CD1c-positive myeloid dendritic cell (primary cell): ENCODE data around the gene COQ10A.
"Not testable (repeated sequence)": the region's sequence is repeated elsewhere in the genome, so short reads cannot be mapped to it uniquely, and the experiment has no call there.

ENCODE experiments used
- DNase-seq: peaks from one replicate; pipeline ENCODE4 v3.0.0-alpha.2; 2016; ENCODE audit errors: extremely low spot score

The COQ10A gene

DNA sequence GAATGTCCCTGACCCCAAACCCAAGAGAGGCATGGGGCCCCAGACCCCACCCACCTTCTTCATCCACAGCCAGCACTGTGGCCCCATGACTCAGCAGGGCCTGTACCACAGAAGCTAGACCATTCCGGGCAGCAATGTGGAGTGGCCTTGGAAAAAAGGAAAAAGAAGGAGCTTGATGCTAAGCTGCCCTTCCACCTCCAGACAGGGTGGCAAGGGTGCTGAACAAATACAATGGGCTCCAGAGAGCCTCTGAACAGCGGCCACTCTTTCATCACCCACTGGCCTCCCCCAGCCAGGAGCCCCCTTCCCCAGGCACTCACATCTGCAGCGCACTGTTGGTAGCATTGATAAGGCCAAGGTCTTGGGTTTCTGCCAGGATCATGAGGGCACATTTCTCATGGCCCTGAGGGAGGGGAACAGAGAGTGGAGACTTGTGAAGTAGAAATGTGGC is 23.0 kb upstream of the COQ10A start:
- DNase-seq: no peak

GRCh38 chr12:56244494-56244893 is 22.2 kb upstream of the COQ10A start:
- DNase-seq: no peak

- no peak for DNase-seq
These were observed 18.8 kb upstream of the COQ10A start for GRCh38 chr12:56247923-56248322.

GRCh38 chr12:56248711-56249110 is 18.0 kb upstream of the COQ10A start:
- no peak for DNase-seq

DNA sequence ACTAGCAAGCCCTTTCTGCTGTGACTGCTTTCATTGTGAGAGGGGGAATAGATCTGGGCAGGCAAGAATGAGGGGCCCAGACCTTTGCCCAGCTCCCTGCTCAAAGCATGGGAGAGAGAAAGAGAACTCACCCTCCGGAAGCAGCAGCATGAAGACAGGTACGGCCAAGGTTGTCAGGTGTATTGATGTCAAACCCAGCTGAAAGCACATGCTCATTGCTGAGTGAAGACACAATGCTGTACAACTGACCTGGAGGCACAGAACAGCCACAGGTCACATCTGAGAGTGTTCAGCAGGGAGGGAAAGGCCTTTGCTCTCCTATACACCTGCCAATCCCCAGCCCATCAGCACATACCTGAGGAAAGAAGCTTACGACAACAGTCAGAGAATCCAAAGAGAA is 14.1 kb upstream of the COQ10A start:
- no peak for DNase-seq

DNA sequence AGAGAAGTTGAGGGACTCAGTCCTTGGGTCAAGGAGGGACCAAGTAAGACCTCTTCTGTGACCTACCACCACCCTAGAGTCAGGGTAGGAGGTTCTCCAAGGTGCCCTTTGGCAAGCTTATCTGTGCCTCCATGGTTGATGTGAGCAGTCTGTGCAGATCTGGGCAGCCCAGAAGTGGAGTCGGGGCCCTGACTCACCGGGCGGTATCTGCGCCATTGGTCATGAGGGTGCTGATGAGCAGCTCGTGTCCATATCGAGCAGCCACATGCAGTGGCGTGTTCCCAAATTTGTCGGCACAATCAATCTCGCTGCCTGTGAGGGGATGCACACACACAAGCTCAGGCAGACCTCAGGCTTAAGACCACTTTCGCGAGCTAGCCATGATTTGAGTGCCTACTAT is 13.7 kb upstream of the COQ10A start:
- no peak for DNase-seq

DNA sequence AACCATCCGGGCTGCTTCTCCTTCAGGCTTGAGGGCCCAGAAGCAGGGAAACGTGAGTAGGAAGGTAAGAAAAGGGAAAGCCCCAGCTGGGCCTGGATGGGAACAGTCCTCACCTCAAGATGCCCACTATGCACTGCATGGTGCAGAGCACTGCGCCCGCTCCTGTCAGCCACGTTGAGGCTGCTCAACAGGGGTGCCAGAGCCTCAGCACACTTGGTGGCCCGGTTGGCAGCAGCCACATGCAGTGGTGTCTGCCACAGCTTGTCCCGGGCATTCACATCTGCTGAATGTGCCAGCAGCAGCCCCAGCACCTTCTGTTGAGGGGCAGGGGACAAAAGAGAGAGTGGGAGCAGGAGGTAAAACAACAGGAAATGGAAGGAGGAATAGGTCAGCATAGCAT is 11.1 kb upstream of the COQ10A start:
- DNase-seq: no peak

DNA sequence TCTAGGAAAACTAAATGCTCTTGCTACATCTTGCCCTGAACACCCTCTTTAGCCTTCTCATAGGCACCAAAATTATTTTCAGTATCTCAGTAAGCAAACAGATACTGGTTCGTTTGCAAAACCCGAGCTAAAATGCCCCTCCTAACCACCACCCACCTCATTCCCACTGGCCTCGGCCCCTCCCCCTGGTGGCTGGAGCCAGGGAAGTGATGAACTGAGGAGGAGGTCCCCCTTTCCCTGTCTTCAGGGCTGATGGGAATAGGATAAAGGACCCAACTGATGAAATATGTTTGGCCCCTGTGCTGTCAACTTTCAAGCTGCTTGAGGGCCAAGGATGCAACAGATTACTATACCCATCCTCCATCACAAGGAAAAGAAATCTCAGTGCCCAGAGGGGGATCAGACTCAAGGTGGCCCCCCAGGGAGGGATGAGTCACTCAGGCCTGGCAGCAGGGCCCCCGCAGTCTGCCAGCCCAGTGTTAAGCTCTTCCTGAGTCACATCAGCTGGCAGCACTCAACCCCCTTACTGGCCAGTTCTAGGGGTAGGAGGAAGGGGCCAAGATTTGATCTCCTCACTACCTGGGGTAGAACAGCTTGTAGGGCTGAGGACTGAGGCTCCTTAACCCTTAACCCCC is 10.3 kb upstream of the COQ10A start:
- no peak for DNase-seq

DNA sequence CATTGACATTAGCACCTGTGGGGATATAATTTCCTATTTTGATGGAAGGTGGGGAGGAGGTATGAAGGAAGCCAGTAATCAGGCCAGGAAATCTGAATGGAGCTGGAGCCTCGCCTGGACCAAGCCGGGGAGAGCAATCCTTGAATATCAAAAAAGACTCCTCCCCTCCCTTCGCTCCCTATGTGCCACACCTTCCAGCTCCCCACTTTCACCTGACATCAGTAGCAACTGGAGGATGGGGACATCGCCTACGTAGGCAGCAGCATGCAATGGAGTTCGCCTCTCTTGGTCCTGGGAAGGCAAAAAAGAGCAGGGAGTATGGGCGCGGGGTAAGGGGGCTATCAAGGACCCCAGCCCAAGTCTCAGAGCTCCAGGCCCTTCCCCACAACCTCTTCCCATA is 9.7 kb upstream of the COQ10A start:
- DNase-seq: no peak

GRCh38 chr12:56257491-56258067 is 9.2 kb upstream of the COQ10A start:
- DNase-seq: peak; percentile 24

GRCh38 chr12:56258068-56258819 is 8.5 kb upstream of the COQ10A start, which contains the start of gene ANKRD52:
TSS of gene ANKRD52 (minus strand) at chr12:56258384. CDS start at chr12:56258269, 115 bp downstream.
- DNase-seq: peak; percentile 89

DNA sequence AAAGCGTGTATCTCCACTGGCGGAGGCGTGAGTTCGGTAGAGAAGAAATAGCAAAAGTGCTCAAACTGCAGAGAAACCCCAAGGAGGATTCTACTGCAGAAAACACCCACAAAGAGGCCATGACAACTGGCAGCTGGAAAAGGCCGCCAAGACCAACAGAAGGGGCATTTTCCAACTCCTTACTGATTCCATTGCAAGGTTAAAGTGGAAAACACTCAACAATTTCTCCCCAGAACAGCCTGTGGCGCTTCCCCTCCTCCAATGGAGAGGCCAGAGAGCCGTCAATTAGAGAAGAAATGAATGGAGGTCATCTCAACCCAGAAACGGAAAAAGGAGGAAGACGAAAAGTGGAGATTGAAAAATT is 7.9 kb upstream of the COQ10A start:
- no peak for DNase-seq

GRCh38 chr12:56260380-56260779 is 6.4 kb upstream of the COQ10A start:
- DNase-seq: no peak

- no peak for DNase-seq
These were observed 5.8 kb upstream of the COQ10A start for GRCh38 chr12:56260921-56261320.

- DNase-seq: no peak
These were observed 5.1 kb upstream of the COQ10A start for GRCh38 chr12:56261503-56262232.

DNA sequence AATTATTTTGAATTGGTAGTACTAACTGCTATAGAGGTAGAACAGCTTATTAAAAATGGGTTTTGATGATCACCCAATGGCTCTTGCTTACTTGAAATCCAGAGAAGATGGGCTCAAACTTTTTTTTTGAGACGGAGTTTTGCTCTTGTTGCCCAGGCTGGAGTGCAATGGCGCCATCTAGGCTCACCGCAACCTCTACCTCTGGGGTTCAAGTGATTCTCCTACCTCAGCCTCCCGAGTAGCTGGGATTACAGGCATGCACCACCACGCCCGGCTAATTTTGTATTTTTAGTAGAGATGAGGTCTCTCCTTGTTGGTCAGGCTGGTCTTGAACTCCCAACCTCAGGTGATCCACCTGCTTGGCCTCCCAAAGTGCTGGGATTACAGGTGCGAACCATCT is 3.8 kb upstream of the COQ10A start:
- DNase-seq: not testable (repeated sequence)

GRCh38 chr12:56266068-56266692 is 562 bp upstream of the COQ10A start:
- DNase-seq: not testable (repeated sequence)

DNA sequence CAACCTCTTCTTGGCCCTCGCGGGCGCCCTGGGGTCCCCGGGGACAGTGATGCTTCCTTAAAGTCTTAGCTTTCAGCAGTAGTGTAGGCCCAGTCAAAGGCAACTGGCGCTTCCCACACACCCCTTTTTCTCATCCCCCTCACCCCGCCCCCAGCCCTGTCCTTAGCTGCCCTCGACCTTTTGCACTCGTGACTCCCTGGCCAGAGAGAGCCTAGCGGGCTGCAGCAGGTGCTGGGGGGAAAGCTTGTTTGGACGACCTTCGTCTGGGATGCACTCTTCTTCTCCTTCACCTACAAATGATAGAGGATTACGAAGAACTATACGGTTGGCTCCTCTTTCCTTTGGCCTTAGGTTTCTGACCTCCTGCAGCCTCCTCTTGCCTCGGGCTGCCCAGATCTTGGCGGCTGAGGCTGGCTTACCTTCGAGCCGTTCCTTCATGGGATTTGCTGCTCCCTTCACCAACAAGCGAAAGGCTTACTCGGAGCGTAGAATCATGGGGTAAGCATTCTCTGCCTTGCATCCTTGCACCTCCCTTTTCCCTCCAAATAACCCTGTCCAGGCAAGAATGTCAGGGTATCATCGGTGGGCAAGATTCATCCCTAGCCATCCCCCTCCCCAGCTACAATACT is 815 bp downstream of the COQ10A start:
- DNase-seq: no peak

DNA sequence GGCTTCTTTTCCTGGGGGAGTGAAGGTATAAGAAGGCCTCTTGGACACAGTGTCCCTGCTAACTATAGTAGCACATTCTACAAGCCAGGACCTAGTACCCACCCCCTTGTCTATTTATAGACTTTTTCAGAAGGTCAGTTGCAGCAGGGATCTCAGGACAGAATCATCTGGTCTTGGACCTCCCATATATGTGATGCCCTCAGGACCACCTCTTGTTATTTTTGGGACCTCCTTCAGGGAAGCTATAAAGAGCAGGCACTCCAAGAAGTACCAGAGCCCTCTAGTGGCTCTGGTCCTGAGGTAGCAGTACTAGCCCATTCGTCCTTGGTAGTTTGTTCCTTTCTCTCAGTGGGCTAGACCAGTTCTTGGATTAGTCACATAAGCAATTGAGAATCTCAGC is 4.3 kb downstream of the COQ10A start:
- peak; percentile 6 for DNase-seq

DNA sequence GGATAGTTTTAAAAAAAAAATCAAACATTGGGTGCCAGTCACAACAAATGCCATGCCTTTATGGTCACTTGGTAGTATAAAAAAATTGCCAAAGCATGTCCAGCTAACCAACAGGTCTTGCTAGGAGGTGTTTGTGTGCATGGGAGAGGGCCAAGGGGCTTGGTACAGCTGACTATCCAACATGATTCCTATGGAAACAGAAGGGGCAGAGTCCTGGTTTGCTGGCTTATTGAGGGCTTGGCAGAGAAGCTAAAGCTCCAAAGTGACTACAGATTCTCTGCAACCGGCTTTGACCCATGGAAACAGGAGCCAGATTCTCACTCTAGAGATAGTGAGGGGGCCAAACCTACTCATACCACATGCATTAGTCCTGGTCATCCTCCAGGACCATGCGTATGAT is 5.7 kb downstream of the COQ10A start:
- DNase-seq: not testable (repeated sequence)

DNA sequence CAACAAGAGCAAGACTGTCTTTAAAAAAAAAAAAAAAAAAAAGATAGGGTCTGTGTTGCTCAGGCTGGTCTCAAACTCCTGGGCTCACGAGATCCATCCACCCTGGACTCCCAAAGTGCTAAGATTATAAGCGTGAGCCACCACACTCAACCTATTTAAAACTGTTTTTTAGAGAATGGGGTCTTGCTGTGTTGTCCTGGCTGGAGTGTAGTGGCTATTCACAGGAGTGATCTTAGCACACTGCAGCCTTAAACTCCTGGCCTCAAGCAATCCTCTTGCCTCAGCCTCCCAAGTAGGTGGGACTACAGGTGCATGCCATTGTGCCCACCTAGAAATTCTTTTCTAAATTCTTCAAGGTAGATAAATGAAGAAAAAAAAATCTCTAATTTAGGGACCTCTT is 7.6 kb downstream of the COQ10A start:
- DNase-seq: no peak
